Measurements from ENCODE around the gene RPS14. TPM values are rescaled to one million over a fixed set of nuclear protein-coding genes. Genes with fewer than 3 reads are reported as not detected.

The RPS14 gene
- total RNA-seq, 1 donor from 2014 or later = 2,567 TPM

DNA sequence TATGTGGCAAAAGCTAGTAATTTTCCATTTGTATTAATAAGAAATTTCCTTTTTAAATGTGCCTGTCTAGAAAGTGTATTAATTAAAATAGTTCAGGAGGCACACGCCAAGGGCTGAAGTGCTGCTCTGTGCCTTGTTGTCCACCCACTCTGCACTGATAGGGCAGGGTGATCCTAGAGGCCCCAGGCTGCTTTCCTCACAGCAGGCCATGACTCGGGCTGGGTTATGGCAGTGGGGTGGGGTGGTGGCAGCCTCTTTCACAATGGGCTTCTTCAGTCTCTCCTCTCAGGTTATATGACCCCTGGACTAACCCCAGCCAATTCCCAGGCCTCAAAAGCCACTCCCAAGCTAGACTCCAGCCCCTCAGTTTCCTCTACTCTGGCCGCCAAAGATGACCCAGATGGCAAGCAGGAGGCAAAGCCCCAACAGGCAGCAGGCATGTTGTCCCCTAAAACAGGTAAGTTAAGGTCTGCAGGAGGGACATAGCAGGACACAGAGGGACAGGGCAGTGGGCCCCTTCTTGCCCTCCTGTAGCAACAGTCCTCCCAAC, 56.4 kb downstream of the RPS14 start:
- Mint-ChIP-seq H3K27ac (peak overlapping the region; percentile 45), H3K9me3 (no peaks in the 10 kb centered on the region), H3K4me1 (peaks cover 1% of the 10 kb centered on the region), H3K36me3 (ENCODE audit: low read depth) (peaks cover 50% of the 10 kb centered on the region), H3K4me3 (no peak overlapping the region), H3K27me3 (no peaks in the 10 kb centered on the region)
- no peak for DNase-seq
- intact Hi-C loops (cut with micrococcal nuclease) = no loop called here

DNA sequence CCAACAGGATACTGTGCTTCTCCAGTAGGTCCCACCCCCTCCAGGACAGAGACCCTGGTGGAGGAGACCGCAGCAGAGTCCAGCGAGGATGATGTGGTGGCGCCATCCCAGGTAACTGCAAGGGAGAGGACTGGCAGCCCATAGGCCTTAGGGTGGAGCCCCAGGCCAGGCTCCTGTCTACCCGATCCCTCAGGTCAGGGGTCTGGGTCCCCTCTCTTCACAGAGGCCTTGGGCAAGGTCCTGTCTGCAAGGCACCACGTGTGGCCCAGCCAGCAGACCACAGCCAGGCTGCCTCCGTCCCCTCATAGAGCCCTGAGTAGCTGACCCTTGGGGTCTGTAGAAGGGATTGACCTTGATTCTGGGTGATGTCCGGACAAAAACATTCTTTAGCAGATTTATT, 56.9 kb downstream of the RPS14 start:
- Mint-ChIP-seq H3K4me3 (no peak overlapping the region), H3K27me3 (no peaks in the 10 kb centered on the region), H3K9me3 (no peaks in the 10 kb centered on the region), H3K4me1 (peaks cover 1% of the 10 kb centered on the region), H3K27ac (no peak overlapping the region), H3K36me3 (ENCODE audit: low read depth) (peaks cover 52% of the 10 kb centered on the region)
- intact Hi-C loops (cut with micrococcal nuclease) = no loop called here
- no peak for DNase-seq

Other genes starting within 250 kb of the RPS14 start
- not detected in 2 replicates for gene CAMK2A, start 160.0 kb downstream of the RPS14 start, total RNA-seq
- gene ARSI, start 146.8 kb downstream of the RPS14 start, total RNA-seq = not detected in 2 replicates
- 130 and 140 TPM in 2 replicates for gene TCOF1, start 92.0 kb downstream of the RPS14 start, total RNA-seq
- 322 and 325 TPM in 2 replicates for gene CD74, start 36.8 kb downstream of the RPS14 start, total RNA-seq
- gene NDST1, start 58.4 kb upstream of the RPS14 start, total RNA-seq = 2.8 and 3.9 TPM in 2 replicates
- gene SYNPO, start 190.9 kb upstream of the RPS14 start, total RNA-seq = not detected in 2 replicates
- 0.07 and 0.28 TPM in 2 replicates for gene MYOZ3, start 211.5 kb upstream of the RPS14 start, total RNA-seq

Measured in activated CD4-positive, alpha-beta T cell treated with anti-CD3 and anti-CD28 coated beads, Interleukin-2, amount 10 ng/mL, durations not matched to agents 24 days and 14 days (primary cell).